Measurements from ENCODE around the gene TMEM38B. TPM values are rescaled to one million over a fixed set of nuclear protein-coding genes. Genes with fewer than 3 reads are reported as not detected.
A peak's percentile ranks its signal among the peaks of the same experiment; 100 is the strongest.

Gene TMEM38B
- total RNA-seq, 1 experiment from 2014 or later = 14.5 TPM

DNA sequence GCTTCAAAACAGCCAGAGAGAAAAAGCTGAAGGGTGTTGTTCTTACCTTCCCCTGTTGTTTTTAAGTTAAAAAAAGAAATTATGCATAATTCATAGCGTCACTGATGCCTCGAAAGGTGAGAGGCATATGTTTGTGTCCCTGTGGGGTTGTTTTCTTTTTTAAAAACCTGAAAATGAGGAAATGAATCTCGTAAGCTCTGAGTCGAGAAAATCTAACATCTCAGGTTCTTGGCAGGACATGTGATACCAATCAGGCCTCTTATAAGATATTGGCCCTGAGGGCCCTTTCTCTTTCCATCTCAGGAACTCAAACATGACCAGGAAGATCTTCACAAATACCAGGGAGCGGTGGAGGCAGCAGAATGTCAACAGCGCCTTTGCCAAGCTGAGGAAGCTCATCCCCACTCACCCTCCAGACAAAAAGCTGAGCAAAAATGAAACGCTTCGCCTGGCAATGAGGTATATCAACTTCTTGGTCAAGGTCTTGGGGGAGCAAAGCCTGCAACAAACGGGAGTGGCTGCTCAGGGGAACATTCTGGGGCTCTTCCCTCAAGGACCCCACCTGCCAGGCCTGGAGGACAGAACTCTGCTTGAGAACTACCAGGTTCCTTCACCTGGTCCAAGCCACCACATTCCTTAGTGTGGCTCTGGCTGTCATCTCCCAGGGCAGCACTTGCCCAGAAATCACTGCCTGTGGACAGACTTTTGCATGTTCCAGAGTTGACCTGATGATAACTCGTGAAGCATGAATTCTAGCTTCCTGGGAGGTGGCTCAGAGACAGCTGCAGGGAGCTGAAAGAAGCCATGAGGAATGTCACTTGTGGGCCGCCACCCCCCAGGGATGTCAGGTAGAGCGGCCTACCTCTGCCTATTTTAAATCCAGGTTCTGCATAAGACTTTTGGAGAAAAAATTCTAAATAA lies 31.9 kb upstream of the TMEM38B start, which contains the start of gene TAL2:
TAL2 (plus strand) TSS at position 274 of the 921 bp plus-strand sequence; CDS start at position 314, 40 bp downstream.
- Mint-ChIP-seq H3K4me3 (no peak within 1 kb of the TSS), H3K27me3 (ENCODE audit: low read depth) (peaks cover 36% of the 10 kb centered on the region), H3K4me1 (peaks cover 15 to 17% of the 10 kb centered on the region in 2 experiments), H3K36me3 (ENCODE audit: insufficient read depth in 1 of 3, low read depth in 3 of 3) (no peaks in the 10 kb centered on the region), H3K9me3 (no peaks in the 10 kb centered on the region; a peak in 1 of 5 replicates), H3K27ac (no peak within 1 kb of the TSS)
- no peak within 1 kb of the TSS for H3K27ac ChIP-seq (ENCODE audit: insufficient read length, low read depth, low read length)
- no peak within 1 kb of the TSS for H2AK5ac ChIP-seq (ENCODE audit: insufficient read length, low read length)
- no peak within 1 kb of the TSS for H4K5ac ChIP-seq (ENCODE audit: insufficient read length, low read depth, low read length)
- no peak within 1 kb of the TSS for H3K56ac ChIP-seq (ENCODE audit: insufficient read length, low read depth, low read length)
- no peak within 1 kb of the TSS for H3K4me2 ChIP-seq (ENCODE audit: insufficient read depth, insufficient read length, low read length)
- no peaks in the 10 kb centered on the region; the same call in 1 of the 2 replicates for H3K4me1 ChIP-seq (ENCODE audit: insufficient read depth, low read length)
- no peaks in the 10 kb centered on the region for H3K79me1 ChIP-seq (ENCODE audit: insufficient read depth, low read depth, low read length, poor library complexity, severe bottlenecking)
- H3T11ph ChIP-seq (ENCODE audit: low read length) = no peak within 1 kb of the TSS
- no peaks in the 10 kb centered on the region for H3K79me2 ChIP-seq (ENCODE audit: insufficient read depth, low read length)
- H3K4ac ChIP-seq (ENCODE audit: low read depth, low read length) = no peak within 1 kb of the TSS
- TF ChIP-seq, protein P1, sequence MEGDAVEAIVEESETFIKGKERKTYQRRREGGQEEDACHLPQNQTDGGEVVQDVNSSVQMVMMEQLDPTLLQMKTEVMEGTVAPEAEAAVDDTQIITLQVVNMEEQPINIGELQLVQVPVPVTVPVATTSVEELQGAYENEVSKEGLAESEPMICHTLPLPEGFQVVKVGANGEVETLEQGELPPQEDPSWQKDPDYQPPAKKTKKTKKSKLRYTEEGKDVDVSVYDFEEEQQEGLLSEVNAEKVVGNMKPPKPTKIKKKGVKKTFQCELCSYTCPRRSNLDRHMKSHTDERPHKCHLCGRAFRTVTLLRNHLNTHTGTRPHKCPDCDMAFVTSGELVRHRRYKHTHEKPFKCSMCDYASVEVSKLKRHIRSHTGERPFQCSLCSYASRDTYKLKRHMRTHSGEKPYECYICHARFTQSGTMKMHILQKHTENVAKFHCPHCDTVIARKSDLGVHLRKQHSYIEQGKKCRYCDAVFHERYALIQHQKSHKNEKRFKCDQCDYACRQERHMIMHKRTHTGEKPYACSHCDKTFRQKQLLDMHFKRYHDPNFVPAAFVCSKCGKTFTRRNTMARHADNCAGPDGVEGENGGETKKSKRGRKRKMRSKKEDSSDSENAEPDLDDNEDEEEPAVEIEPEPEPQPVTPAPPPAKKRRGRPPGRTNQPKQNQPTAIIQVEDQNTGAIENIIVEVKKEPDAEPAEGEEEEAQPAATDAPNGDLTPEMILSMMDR (conservative IDR thresholded peaks at IDR 0.05) = no peak
- no peak within 1 kb of the TSS for H3K9ac ChIP-seq (ENCODE audit: extremely low read depth, insufficient read length, low read length)
- WGBS (ENCODE audit: extremely low coverage, insufficient read length, low lambda C conversion rate) = no CpG with 5 or more reads among the region's 12 CpGs
- no peak within 1 kb of the TSS for H3K18ac ChIP-seq (ENCODE audit: insufficient read length, low read depth, low read length)
- no peaks in the 10 kb centered on the region for H4K20me1 ChIP-seq (ENCODE audit: control insufficient read depth, insufficient read depth, insufficient read length)
- H3K23me2 ChIP-seq (ENCODE audit: insufficient read length, low read depth, low read length, poor library complexity, severe bottlenecking) = no peaks in the 10 kb centered on the region
- no peak within 1 kb of the TSS for H2BK120ac ChIP-seq (ENCODE audit: low read depth, low read length, poor library complexity, severe bottlenecking)
- H2BK15ac ChIP-seq (ENCODE audit: low read depth, low read length) = no peak within 1 kb of the TSS
- DNase-seq = no peak
- H3K27me3 ChIP-seq (ENCODE audit: insufficient read depth, low read length) = no peaks in the 10 kb centered on the region
- H4K8ac ChIP-seq (replicated peaks; ENCODE audit: insufficient read length, low read depth, low read length) = no peak within 1 kb of the TSS
- no peak within 1 kb of the TSS for H2BK5ac ChIP-seq (ENCODE audit: insufficient read length, low read length)
- H4K91ac ChIP-seq (ENCODE audit: insufficient read length, low read depth, low read length) = no peak within 1 kb of the TSS
- no peak within 1 kb of the TSS for H2AFZ ChIP-seq (ENCODE audit: low read length)
- no peaks in the 10 kb centered on the region for H3K9me3 ChIP-seq (ENCODE audit: control insufficient read depth, low read depth, low read length)
- H2BK12ac ChIP-seq (ENCODE audit: insufficient read length, low read depth, low read length) = no peak within 1 kb of the TSS
- peak within 1 kb of the TSS; percentile 64; the same call in 1 of the 2 replicates for H3K14ac ChIP-seq (ENCODE audit: insufficient read depth, low read length)
- no peak within 1 kb of the TSS for H2BK20ac ChIP-seq (ENCODE audit: low read depth, low read length, poor library complexity, severe bottlenecking)
- no peak within 1 kb of the TSS for H3K23ac ChIP-seq (ENCODE audit: insufficient read length, low read depth, low read length)

Data from H9 (cell line).